ENCODE results near the gene LPAR3. TPM values are rescaled to one million over a fixed set of nuclear protein-coding genes. Genes with fewer than 3 reads are reported as not detected.

The LPAR3 gene
- total and polyA plus RNA-seq, 2 donors (not counting 1 experiment from before 2014, with no cell fraction given): 1.8 to 7.6 TPM

DNA sequence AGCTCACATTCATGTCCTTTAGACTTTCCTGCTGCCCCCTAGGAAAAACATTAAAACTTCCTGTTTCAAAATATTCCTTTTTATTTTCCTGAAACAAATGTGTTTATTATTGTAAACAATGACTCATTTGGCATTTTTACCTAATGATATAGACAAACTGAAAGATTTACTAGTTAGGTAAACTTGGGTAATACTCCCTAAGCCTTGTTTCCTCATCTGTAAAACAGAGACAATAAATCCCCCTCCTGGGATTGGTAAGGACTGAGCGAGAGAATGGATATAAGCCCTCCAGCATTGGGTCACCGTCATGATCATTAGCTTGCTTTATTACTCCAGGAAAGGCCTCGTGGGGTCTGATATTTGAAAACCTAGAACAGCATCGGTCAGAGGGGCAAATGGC is 59.8 kb downstream of the LPAR3 start:
- H3K9ac ChIP-seq (ENCODE audit: insufficient read depth, low read length): no peak overlapping the region
- no peaks in the 10 kb centered on the region for H3K27me3 ChIP-seq (ENCODE audit: control insufficient read depth, insufficient read depth, low read length)
- no peak overlapping the region for H3K4me2 ChIP-seq (ENCODE audit: extremely low read depth, insufficient read depth, low read length)
- no peak overlapping the region for H3K4me3 ChIP-seq (replicated peaks in 1 of 4; ENCODE audit: control extremely low read depth in 1 of 4, insufficient read depth in 1 of 4, low read depth in 3 of 4, low read length in 4 of 4)
- DNase-seq (ENCODE audit: low read depth in 2 of 2): no peak
- no peaks in the 10 kb centered on the region for H3K9me3 ChIP-seq (ENCODE audit: control insufficient read depth, insufficient read depth, low read depth, low read length)
- no peaks in the 10 kb centered on the region for H4K20me1 ChIP-seq (ENCODE audit: control insufficient read depth, extremely low read depth, insufficient read depth, low read length)
- TF ChIP-seq EZH2 (IDR thresholded peaks at IDR 0.05; ENCODE audit: low read length, missing control alignments): no peak
- TF ChIP-seq, protein P1, sequence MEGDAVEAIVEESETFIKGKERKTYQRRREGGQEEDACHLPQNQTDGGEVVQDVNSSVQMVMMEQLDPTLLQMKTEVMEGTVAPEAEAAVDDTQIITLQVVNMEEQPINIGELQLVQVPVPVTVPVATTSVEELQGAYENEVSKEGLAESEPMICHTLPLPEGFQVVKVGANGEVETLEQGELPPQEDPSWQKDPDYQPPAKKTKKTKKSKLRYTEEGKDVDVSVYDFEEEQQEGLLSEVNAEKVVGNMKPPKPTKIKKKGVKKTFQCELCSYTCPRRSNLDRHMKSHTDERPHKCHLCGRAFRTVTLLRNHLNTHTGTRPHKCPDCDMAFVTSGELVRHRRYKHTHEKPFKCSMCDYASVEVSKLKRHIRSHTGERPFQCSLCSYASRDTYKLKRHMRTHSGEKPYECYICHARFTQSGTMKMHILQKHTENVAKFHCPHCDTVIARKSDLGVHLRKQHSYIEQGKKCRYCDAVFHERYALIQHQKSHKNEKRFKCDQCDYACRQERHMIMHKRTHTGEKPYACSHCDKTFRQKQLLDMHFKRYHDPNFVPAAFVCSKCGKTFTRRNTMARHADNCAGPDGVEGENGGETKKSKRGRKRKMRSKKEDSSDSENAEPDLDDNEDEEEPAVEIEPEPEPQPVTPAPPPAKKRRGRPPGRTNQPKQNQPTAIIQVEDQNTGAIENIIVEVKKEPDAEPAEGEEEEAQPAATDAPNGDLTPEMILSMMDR (conservative IDR thresholded peaks at IDR 0.05 in 1 of 2, IDR thresholded peaks at IDR 0.05 in 1 of 2; ENCODE audit: low read depth in 1 of 2, low read length in 2 of 2): no peak
- no peaks in the 10 kb centered on the region for H3K79me2 ChIP-seq (ENCODE audit: control insufficient read depth, insufficient read depth, low read length)
- no peaks in the 10 kb centered on the region for H3K4me1 ChIP-seq (ENCODE audit: control insufficient read depth, extremely low read depth, insufficient read depth, low read length)
- H3K36me3 ChIP-seq (ENCODE audit: control insufficient read depth, insufficient read depth, low read length): no peaks in the 10 kb centered on the region
- no peak overlapping the region for H2AFZ ChIP-seq (ENCODE audit: low read length)
- H3K27ac ChIP-seq (ENCODE audit: insufficient read depth, low read length): no peak overlapping the region

- Histone ChIP-seq H4K20me1 (ENCODE audit: control insufficient read depth, extremely low read depth, insufficient read depth, low read length) (no peaks in the 10 kb centered on the region), H3K4me1 (ENCODE audit: control insufficient read depth, extremely low read depth, insufficient read depth, low read length) (no peaks in the 10 kb centered on the region), H3K4me2 (ENCODE audit: extremely low read depth, insufficient read depth, low read length) (no peak overlapping the region), H3K27me3 (ENCODE audit: control insufficient read depth, insufficient read depth, low read length) (no peaks in the 10 kb centered on the region), H2AFZ (ENCODE audit: low read length) (no peak overlapping the region), H3K9ac (ENCODE audit: insufficient read depth, low read length) (no peak overlapping the region), H3K4me3 (replicated peaks in 1 of 4; ENCODE audit: control extremely low read depth in 1 of 4, insufficient read depth in 1 of 4, low read depth in 3 of 4, low read length in 4 of 4) (no peak overlapping the region), H3K27ac (ENCODE audit: insufficient read depth, low read length) (no peak overlapping the region), H3K36me3 (ENCODE audit: control insufficient read depth, insufficient read depth, low read length) (no peaks in the 10 kb centered on the region), H3K9me3 (ENCODE audit: control insufficient read depth, insufficient read depth, low read depth, low read length) (no peaks in the 10 kb centered on the region), H3K79me2 (ENCODE audit: control insufficient read depth, insufficient read depth, low read length) (no peaks in the 10 kb centered on the region)
- no peak for DNase-seq (ENCODE audit: low read depth in 2 of 2)
- TF ChIP-seq EZH2 (IDR thresholded peaks at IDR 0.05; ENCODE audit: low read length, missing control alignments): no peak
- TF ChIP-seq, protein P1 (conservative IDR thresholded peaks at IDR 0.05 in 1 of 2, IDR thresholded peaks at IDR 0.05 in 1 of 2; ENCODE audit: low read depth in 1 of 2, low read length in 2 of 2): no peak
Measured at GRCh38 chr1:84830136-84830535, 62.9 kb downstream of the LPAR3 start.

DNA sequence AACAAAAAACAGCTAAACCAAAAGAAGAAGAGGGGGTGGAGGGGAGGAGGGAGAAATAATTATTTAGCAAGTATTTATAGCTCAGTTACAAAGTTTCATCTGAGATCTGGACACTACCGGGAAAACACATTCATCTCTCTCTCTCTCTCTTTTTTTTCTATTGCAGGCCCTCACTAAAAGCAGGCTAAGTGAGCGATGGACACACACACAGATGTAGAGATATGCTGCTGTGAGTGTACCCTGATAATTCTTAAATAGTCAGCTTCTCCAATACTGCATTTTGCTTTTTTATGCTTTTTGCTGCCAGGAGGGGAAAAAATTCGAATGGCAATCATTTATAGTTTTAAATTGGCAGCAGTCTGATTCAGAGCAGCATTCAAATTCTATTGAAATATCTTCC is 65.0 kb downstream of the LPAR3 start:
- no peak for DNase-seq (ENCODE audit: low read depth in 2 of 2)
- Histone ChIP-seq H2AFZ (ENCODE audit: low read length) (no peak overlapping the region), H3K36me3 (ENCODE audit: control insufficient read depth, insufficient read depth, low read length) (no peaks in the 10 kb centered on the region)

More for the DNA sequence above, 65.0 kb downstream of the LPAR3 start:
- Histone ChIP-seq H3K4me1 (ENCODE audit: control insufficient read depth, extremely low read depth, insufficient read depth, low read length) (no peaks in the 10 kb centered on the region), H3K79me2 (ENCODE audit: control insufficient read depth, insufficient read depth, low read length) (no peaks in the 10 kb centered on the region), H3K27ac (ENCODE audit: insufficient read depth, low read length) (no peak overlapping the region), H3K4me3 (replicated peaks in 1 of 4; ENCODE audit: control extremely low read depth in 1 of 4, insufficient read depth in 1 of 4, low read depth in 3 of 4, low read length in 4 of 4) (no peak overlapping the region), H3K9ac (ENCODE audit: insufficient read depth, low read length) (no peak overlapping the region), H3K4me2 (ENCODE audit: extremely low read depth, insufficient read depth, low read length) (no peak overlapping the region), H3K27me3 (ENCODE audit: control insufficient read depth, insufficient read depth, low read length) (no peaks in the 10 kb centered on the region), H4K20me1 (ENCODE audit: control insufficient read depth, extremely low read depth, insufficient read depth, low read length) (no peaks in the 10 kb centered on the region), H3K9me3 (ENCODE audit: control insufficient read depth, insufficient read depth, low read depth, low read length) (no peaks in the 10 kb centered on the region)
- TF ChIP-seq, protein P1 (conservative IDR thresholded peaks at IDR 0.05 in 1 of 2, IDR thresholded peaks at IDR 0.05 in 1 of 2; ENCODE audit: low read depth in 1 of 2, low read length in 2 of 2): no peak
- no peak for TF ChIP-seq EZH2 (IDR thresholded peaks at IDR 0.05; ENCODE audit: low read length, missing control alignments)

All from fibroblast of lung (primary cell).